Activated CD8-positive, alpha-beta memory T cell treated with anti-CD3 and anti-CD28 coated beads for 48 hours (primary cell): ENCODE measurements around the gene P3H2.

Source experiments
- DNase-seq, 3 experiments: peaks; one replicate each; pipeline ENCODE4 v3.0.0-alpha.2; 2020; ENCODE audit warnings: low read depth in 2 of 3, low spot score in 2 of 3

Gene P3H2

DNA sequence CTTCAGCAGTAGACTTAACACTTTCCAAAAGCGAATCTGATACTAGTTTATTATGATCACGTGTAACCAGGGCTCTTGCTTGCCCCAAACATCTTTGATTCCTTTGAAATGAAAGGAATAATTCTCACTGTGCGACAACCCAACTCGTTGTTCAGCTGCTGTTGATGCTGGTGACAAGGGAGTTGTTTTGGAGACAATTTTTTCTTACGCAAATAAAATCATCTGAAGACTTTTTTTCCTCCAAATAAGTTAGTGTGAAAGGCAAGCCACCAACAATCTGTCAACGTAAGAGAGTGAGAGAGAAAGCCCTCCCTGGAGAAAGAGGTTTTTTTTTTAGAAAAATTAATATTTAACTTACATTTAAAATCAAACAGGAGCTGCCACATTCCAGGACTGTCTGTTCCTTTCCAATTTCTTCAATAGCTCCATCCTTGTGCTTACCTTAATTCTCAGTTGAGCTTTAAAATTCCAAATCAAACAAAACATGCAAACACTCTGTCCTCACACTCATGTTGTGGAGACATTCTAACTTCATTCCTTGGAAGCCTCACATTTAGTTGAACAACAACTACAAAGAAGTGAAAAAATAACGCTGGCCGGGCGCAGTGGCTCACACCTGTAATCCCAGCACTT, 4.9 kb upstream of the P3H2 start:
- DNase-seq: no peak

DNA sequence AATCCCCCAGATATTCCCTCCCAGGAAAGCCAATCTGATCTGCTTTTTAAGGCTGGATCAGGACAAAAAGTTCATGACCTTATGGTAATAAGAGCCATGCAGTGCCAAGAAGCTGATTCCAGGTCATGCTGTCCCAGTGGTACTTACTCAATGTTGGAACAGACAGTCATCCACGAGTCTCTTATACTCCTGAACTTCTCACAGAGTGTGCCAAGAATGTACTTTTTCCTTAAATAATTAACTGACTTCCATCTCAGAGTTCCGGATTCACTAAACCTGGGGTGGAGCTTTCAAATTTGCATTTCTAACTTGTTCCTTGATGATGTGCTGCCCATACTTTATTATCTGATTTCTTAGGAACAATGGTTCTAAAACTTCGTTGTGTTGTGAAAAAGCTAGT, 3.4 kb upstream of the P3H2 start:
- DNase-seq: no peak

- no peak for DNase-seq
Observed at GRCh38 chr3:190122198-190122771, 1.6 kb upstream of the P3H2 start.

GRCh38 chr3:190121383-190121782, 686 bp upstream of the P3H2 start:
- no peak for DNase-seq

GRCh38 chr3:190121061-190121377, 322 bp upstream of the P3H2 start:
- no peak for DNase-seq

- DNase-seq: no peak
Observed at GRCh38 chr3:190119461-190120268, 1.0 kb downstream of the P3H2 start.

DNA sequence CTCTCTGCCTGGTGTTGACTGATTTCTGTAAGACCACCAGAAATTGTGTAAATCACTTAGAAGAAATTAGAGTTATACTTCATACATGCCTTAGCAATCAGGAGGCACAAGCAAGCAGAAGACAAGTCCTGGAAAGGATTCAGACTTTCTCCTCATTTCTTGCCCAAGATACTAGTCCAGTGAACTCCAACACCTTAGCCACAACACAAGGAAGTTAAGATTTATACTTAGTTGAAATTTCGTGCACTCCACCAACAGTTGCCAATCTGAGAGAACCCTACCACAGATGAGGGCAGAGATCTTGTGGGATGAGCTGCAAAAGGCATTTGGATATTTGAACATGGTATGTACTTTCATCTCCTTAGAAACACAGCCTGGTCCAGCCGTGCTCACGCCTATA, 2.3 kb downstream of the P3H2 start:
- no peak for DNase-seq

- no peak for DNase-seq
Observed at GRCh38 chr3:190117981-190118380, 2.7 kb downstream of the P3H2 start.

DNA sequence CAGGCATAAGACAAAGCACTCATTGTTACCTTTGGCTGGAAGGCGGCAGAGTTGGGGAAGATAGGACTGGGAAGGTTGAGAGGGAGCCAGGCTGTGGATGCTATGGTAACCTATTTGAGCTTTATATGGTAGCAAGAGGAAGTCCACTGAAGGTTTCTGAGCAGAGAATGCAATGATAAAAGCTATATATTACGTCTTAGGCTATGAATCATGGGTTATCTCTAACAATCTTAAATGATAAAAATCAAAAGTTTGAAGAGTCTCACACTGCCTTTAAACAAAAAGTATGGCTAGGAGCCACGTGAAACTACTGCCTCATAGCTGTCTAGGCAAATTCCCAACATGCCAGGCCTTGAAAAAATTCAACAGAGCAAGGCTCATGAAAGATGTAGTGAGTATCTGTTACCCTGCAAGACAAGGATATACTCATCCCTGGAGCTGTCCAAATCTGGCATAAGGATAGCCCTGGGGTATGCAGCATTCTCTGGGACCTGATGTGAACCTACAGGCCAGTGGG, 4.1 kb downstream of the P3H2 start:
- no peak for DNase-seq

GRCh38 chr3:190110826-190111225, 9.9 kb downstream of the P3H2 start:
- DNase-seq: no peak

DNA sequence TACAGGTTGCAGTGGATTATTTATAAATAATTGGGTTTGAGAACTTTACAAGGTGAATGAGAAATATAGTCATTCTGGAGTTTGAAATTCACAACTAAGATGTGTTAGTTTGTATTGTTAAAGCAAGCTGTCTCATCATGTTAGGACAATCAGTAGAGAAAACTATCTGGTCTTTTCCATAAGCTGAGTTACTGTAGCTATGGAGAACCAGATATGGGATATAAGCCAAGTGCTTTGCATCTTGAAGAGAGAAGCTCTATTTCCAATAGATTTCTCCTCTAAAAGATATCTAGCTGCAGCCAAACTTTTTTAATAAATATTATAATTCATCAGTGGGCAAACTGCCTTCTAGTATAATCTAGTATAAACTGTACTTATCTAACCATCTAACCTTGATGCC, 11.3 kb downstream of the P3H2 start:
- no peak for DNase-seq

GRCh38 chr3:190108804-190109203, 11.9 kb downstream of the P3H2 start:
- no peak for DNase-seq

DNA sequence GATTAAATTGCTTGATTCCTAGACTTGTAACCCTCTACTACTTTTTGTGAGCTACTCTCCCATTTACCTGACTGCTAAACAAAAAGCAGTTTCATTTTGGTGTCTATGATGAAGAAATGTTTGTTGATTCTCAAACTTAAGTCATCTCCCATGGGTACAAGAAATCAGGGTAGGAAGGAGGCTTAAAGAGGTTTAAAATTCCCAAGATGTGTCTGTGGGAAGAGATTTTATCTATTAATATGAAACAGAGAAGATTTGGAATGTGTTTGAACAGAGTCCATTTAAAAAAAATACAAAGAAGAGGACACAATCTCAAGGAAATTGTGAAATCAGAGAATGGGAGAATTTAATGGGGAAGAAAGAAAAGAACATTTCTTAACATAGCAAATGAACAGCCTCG, 14.8 kb downstream of the P3H2 start:
- no peak for DNase-seq

GRCh38 chr3:190101320-190102011, 19.2 kb downstream of the P3H2 start:
- DNase-seq: no peak

- no peak for DNase-seq
Observed at GRCh38 chr3:190099099-190099498, 21.6 kb downstream of the P3H2 start.

DNA sequence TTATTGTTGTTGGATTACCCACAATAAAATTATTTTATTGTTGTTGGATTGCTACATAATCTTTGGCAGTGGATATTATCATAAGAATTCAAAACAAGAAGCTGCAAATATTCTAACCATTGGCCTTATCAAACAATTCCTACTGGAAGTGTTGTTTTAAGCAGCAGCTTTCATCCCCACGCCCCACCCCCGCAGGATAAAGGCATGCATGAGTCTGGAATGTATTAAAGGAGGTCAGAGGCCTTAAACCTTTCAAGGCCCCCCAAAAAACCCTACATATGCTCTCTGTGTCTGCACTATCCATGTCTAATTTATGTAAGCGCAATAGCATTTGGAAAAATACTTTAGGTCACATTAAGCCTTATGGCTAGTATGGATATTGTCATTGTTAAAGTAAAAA, 23.1 kb downstream of the P3H2 start:
- DNase-seq: no peak

DNA sequence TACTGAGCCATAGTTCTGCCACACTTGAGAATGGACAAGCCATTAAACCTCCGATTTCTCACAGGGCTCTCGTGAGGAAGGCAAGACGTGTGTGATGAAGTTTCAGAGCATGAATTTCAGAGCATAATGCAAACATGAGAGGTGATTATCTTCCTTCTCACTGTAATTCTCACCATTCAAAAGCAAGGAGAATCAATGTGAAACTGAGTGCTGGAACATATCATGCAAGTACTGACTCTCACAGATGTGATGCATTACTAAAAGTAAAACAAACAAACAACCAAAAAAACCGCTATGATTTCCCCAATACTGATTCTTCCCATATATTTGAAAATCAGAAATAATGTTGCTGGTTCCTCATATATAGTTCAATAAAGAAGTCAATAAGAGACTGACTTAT, 23.7 kb downstream of the P3H2 start:
- no peak for DNase-seq

- DNase-seq: no peak
Observed at GRCh38 chr3:190096345-190096744, 24.4 kb downstream of the P3H2 start.

- no peak for DNase-seq
Observed at GRCh38 chr3:190094160-190094718, 26.5 kb downstream of the P3H2 start.

GRCh38 chr3:190092250-190092649, 28.4 kb downstream of the P3H2 start:
- no peak for DNase-seq

DNA sequence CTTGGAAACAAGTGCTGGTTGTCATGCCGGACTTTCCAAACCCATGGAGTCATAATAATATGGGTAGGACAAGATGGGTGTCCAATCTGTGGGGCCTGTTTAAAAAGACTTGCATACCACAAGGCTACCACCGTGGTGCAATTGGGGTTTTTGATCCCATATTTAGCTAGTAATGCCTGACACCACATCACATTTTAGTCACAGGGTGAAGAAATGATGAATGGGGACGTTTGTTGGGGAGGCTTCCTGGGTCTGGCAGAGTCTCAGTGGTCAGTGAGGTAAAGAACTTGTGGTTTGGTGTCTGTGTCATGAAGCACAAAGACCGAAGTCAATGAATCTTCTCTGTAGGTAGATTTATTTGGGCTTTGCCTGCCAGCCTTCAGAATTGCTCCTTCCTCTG, 31.0 kb downstream of the P3H2 start:
- no peak for DNase-seq

DNA sequence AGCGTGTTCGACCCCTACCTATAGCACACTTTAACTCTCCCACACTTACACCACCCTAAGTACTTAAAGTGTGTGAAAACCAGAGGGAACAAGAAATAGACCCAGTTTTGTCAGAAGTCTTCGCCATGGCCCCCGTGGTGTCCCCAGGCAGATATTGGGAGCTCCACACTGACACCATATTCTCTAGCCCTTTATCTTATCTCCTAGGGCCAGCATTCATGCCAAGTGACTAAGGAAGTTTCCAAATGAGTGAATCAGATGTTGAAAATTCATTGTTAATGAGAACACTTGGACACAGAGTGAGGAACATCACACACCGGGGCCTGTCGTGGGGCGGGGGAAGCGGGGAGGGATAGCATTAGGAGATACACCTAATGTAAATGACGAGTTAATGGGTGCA, 31.8 kb downstream of the P3H2 start:
- DNase-seq: no peak
